GM12864 (cell line): Measurements from ENCODE around the gene TAS2R41.

ENCODE experiments used
- DNase-seq: peaks from one replicate; pipeline ENCODE4 v3.0.0-alpha.2; 2011; ENCODE audit warnings: low read depth
- H3K4me3 ChIP-seq: 2 replicates; pipeline ENCODE4 v1.5.1; 2011; ENCODE audit warnings: mild to moderate bottlenecking, low read depth, low read length, control low read depth
- CTCF ChIP-seq: IDR thresholded peaks from 2 replicates; pipeline ENCODE4 v1.5.1; 2011; ENCODE audit warnings: low read depth, mild to moderate bottlenecking, moderate library complexity, low read length, control low read depth, inconsistent platforms; ENCODE audit errors: missing control alignments

The TAS2R41 gene

GRCh38 chr7:143492799-143493739 is 15.4 kb downstream of the TAS2R41 start:
- no peak overlapping the region for H3K4me3 ChIP-seq
- no peak for DNase-seq
- no peak for TF ChIP-seq CTCF

- no peak for DNase-seq
- no peak overlapping the region for H3K4me3 ChIP-seq
- no peak for TF ChIP-seq CTCF
Observed at GRCh38 chr7:143493751-143494150, 16.1 kb downstream of the TAS2R41 start.

GRCh38 chr7:143494622-143495021 is 16.9 kb downstream of the TAS2R41 start:
- TF ChIP-seq CTCF, result no peak
- H3K4me3 ChIP-seq, result no peak overlapping the region
- no peak for DNase-seq

GRCh38 chr7:143495851-143496250 is 18.2 kb downstream of the TAS2R41 start:
- no peak for DNase-seq
- no peak for TF ChIP-seq CTCF
- H3K4me3 ChIP-seq, result no peak overlapping the region

- no peak for DNase-seq
- no peak for TF ChIP-seq CTCF
- H3K4me3 ChIP-seq, result no peak overlapping the region
Observed at GRCh38 chr7:143496263-143496662, 18.6 kb downstream of the TAS2R41 start.

- DNase-seq, result no peak
- H3K4me3 ChIP-seq, result no peak overlapping the region
- TF ChIP-seq CTCF, result no peak
Observed at GRCh38 chr7:143497008-143497795, 19.5 kb downstream of the TAS2R41 start.
